Colon (tissue), 2 donors: ENCODE results near the gene RGS3.

Experiments
- FAIRE-seq: peaks from 2 replicates; lab custom pipeline; 2012; peaks lifted over from hg19 to GRCh38; lab: Jason Lieb, UNC
- donor health status: control.
- donor health status: control.

RGS3 gene

DNA sequence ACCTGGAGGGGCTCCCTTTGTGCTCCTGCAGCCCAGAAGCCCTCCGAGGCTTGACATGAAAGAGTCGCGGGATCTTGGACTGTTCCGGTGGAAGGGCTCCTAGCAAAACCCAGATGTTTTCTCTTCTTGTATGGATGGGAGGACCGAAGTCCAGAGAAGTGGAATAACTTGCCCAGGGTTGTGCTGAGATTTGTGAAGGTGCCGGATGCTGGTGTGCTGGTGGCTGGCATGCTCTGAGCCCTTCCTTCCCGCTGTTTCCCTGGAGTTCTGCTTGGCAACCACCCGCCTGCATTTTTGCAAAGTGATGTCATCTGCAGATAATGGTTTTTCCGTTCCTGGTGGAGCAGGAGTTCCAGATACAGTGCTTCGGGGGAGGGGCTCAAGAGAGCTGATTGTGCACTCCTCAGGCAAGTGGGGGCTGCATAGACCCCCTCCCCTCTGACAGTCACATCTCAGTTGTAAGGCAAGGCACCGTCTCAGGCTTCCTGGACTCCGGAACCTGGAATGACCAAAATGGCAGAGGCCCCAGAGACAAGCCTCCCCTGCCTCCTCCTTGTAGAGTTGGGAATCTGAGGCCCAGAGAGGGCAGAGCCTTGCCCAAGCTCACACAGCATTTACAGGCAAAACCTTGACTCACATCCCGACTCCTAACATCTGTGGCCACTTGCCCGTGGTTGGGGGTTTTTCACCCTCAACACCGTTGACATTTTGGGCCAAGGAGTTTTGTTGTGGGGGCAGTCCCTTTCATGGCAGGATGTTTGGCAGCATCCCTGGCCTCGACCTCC, 157.0 kb downstream of the RGS3 start:
- FAIRE-seq, result no peak

DNA sequence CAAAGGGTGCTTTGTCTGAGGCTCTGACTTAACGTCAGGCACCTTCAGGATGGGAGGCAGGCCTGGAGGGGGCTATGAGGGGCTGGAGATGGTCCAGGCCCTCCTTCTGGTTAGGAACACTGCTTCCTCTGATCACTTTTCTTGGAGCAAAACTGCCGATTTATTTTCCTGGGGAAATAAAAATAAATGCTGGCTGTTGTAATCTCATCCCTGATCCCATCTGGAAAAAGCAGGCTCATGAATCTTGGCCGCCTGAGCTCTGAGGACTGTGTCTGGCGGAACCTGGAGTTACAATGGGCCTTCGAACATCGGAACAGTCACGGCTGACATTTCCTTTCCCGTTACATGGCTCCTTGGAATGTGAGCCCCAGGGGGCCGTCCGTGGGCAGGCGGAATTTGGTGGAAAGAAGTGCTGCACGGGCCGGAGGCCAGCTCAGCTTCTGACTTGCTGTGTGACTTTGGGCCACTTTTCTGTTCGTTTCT, 157.8 kb downstream of the RGS3 start:
- no peak for FAIRE-seq

DNA sequence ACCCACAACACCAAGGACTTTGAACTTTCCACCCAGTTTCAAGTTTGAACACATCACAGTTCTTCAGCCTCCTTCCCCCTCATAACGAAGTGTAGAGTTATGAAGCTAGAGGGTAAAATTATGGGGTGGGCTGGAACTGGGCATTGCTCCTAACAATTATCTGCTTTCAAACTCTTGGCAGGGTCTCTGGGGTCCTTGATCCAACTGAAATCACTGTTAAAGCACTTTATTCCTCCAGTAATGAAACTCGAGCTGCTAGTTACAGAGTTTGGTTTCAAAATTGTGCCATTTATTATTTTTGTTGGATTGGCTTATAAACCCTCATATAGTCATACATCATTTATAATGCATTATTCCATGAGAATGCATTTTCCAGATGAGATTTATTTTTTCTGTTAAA, 158.5 kb downstream of the RGS3 start:
- FAIRE-seq, result no peak

DNA sequence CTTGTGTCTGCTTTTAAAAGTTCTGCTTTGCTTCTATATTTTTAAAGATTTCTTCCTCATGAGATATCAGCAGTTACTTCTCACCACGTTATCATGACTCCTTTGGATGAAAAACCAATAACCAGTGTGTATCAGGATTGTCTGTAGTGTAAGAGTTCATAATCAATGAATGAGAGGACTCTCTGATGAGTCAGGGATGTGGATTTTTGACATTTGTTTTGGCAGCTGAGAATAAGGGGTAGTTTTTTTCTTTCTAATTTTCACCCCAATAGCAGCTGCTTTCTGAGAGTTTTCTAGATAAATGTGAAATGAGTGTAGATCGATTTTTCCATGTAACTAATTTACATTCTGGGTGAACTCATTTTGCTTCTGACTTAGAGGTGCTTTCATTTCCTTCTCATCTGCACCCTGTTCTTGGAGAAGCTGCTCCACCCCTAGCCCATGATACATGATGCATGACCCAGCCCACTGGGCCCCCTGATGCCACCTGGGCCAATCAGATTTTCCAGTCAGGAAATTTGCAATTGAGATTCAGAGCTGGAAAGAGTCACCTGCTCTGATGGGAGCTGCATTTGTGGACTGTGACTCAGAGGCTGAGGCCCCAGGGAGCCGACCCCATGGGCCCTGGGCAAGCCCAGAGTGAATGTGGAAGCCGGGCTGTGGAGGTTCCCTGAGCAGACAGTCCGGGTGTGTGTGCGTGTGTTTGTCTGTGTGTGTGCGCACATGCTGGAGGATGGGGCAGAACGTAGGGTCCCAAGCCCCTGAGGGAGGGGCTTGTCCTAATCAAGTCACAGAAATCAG, 159.3 kb downstream of the RGS3 start:
- FAIRE-seq, result no peak

DNA sequence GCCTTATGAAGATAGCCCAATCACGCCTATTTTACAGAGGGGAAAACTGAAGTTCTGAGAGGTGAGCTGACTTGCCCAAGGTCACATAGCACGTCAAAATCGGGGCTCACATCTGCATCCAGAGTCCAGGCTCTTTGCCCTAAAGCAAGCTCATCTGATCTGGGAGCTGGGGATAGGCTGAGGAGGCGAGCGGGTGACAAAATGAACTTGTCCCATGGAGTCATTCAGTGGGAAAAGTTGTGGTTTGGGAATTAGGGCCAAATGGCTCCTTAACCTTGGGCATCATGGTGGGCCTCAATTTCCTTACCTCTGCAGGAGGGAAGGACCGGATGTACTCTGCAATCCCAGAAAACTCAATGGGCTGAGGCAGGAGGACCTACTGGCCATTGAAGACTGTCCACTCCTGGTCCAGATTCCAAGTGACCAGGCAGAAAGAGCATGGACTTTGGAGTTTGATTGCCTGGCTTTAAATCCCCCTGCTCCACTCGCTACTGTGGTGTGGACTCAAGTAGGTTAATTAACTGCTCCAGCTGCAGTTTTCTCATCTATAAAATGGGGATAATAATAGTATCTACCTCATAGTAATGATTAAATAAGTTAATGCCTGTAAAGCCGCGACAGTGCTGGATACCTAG, 160.4 kb downstream of the RGS3 start:
- FAIRE-seq, result no peak

DNA sequence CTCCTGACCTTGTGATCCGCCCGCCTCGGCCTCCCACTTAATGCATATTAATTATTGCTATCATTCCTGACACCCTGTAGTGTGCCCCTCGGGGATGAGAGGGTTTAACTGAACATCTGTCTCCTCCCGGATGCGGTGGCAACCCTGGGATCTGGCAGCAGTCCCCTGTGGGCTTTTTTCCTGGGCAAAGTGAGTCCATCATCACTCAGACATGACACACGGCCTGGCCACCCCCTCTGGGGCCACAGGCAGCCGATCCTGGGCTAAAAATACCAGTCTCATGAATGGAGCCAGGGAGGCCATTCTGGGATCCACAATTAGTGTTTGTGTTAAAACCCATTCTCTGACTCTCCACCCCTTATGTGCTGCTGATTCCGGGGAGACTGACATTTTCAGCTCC, 161.2 kb downstream of the RGS3 start:
- FAIRE-seq, result no peak

DNA sequence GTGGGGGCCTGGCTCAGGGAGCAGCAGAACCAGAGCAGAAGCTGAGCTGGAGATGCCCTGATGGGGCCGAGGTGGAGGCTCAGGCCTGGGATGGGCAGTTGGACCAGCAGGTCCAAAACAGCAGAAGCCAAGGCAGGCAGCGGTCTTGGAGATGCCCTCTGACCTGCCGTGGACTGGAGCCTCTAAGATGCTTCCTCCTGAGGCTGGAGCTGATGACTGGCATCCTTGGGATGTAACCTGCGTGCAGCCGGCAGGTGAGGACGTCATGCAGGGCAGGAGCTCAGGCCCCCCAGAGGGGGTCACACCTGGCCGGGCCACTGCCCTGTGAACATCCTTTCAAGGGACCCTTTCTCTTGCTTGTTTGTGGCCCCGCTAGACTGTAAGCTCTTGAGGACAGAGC, 162.0 kb downstream of the RGS3 start:
- no peak for FAIRE-seq

DNA sequence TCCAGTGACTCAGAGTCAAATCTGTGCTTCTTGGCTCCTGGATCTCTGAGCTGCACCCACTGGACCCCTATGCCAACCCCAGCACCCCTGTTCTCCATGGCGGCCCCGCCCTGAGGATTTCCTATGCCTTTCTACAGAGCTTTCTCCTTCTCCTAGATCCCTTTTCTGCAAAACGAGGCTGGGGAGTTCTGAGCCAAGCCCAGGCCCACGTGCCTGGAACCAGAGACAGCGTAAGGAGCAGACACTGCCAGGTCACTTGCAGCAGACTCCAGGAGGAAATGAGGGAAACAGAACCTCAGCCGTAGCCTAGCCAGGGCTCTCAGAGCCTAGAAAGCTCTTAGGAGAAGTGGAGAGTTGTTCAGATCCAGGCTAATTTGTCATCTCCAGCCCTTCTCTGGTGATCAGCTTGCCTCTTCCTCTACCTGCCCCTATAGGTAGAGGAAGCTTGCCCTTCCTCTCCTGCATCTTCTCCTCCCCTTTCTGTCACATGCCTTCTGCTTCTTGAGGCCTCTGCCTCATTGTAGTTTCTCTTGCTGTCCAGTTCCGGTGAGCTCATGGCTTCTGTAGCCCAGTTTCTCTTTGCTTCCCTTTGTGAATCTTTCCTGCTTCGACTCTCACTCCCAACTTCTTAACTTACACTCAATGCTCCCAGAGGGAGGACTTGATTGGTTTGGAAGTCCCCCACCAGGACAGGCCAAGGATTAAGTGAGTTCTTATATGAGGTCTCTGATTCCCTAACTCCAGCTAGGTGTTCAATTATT, 163.4 kb downstream of the RGS3 start:
- FAIRE-seq, result no peak

DNA sequence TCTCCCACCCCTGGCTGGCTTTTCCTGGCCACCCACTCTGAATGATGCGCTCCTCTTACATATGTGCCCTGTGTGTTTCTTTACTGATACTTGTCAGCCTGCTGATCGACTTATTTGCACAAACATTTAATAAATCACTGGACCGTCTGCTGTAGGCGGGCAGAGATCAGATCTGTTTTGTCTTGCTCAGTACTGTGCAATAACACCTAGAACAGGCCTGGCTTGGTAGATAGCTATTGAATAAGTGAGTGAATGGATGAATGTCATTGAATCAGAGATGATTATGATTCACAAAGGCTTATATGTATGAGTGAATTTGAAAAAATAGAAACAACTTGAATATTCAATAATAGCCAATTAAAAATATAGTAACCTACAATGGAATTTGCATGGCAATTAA, 165.1 kb downstream of the RGS3 start:
- no peak for FAIRE-seq

DNA sequence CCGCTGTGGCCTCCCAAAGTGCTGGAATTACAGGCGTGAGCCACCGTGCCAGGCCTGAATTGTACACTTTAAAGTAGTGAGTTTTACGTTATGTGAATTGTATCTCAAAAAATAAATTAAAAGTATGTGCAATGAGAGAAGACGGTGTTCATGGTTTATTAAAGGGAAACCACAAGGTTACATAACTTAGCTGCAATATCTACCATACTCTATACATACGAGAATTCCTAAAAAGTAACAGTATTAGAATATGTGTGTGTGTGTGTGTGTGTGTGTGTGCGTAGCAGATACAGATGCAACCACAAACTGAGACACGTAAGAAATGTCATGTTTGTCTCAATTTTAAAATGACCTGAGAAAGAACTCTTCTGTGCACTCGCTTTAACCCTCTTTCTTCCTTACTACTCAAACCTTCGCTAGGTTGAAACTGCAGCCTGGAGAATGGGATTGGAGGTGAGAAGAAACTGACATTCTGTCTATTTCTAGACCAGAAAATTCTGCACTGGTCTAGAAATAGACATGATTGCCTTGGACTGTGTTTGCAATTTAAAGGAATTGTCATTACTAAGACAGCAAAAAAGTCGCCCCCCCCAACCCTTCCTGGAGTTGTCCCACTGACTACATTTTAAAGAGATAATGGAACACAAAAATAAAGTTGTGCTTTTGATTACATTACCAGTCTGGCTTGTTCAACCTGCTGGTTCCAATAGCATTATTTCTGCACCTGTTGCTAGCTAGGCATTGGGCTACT, 167.0 kb downstream of the RGS3 start:
- no peak for FAIRE-seq

DNA sequence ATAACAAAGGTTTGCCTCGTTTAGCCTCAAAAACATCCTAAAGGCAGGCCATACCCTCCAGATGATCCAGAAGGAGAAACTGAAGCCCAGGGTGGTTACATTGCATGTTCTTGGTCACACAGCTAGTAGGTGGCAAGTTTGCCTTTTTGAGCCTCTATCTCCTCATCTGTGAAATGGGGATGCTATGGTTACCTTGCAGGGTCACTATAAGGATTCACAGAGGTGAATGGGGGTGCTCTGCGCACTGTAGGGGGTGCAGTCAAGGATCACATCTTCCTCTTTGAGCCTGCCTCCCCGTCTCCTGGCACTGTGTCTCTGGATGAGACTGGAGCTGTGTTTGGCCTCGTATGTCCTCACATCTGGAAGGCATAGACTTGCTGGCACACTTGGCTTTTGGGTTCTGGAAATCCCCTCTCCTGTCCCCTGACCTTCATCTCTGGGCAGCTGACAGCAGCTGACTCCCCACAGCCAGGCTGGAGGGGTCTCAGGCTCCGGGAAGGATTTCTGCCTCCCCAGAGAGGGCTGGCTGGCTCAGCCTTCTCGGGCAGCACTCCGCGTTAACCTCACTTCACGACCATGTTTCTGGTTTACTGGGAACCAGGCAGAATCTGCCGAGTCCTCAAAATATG, 167.7 kb downstream of the RGS3 start:
- FAIRE-seq, result no peak

DNA sequence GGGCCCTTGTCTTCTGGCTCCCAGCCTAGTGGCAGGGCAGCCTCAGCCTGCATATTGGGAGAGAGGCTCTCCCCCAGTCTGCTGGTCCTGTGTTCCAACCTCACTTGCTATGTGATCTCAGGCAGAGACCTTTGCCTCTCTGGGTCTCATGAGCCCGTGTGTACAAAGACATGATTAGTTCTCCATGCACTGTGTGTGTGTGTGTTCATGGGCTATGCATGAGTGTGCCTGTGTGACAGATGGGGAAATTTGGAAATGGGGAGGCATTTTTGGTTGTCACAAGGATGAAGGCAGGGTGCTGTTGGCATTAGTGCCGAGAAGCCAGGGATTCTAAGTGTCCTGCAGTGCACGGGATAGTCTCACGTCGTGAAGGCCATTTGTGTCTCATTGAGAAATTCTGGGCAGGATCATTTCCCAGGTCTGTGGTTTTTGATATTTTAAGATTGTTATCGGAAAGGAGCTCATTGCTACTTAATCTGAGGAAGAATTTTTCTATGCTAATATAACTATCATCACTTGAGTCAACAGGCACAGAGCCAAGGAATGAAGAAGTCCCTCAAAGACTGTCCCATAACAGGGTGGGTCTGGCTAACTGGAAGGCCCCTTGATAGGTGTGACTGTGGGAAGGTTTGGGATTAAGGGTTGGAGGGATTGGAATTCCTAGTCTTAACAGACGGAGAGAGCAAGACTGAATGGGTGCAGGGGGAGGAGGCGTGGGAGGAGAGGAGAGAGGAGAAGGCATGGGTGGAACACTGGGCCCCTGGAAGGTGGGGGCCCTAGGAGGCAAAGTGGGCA, 168.5 kb downstream of the RGS3 start:
- FAIRE-seq, result no peak

DNA sequence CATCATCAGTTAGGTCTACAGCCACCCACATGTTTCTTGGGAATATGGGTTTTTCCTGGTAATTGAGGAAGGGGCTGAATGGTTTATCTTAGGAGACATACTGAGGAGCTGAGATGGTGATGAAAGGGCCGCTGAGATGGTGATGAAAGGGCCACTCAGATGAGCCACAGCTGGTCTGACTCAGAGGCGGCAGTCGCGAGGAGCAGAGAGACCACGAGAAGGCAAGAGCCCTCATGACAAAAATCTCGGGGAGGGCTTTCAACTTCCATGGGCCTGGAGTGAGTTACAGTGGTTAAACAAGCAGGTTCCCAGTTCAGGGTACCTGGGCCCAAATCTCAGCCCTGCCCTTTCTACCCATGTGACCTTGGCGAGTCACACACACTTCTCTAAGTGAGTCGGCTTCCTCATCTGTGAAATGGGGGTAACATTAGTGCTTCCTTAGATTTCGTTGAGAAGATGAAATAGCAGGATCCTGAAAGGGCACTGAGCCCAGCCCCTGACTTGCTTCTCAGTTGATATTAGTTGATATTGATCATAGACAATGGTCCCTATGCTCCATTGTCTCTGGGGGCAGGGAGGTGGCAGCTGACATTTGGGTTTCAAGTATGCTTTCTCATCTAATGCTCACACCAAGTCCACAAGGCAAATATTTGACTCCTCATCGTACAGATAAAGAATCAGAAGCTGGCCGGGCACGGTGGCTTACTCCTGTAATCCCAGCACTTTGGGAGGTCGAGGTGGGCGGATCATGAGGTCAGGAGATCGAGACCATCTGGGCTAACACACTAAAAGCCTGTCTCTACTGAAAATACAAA, 169.5 kb downstream of the RGS3 start:
- no peak for FAIRE-seq

DNA sequence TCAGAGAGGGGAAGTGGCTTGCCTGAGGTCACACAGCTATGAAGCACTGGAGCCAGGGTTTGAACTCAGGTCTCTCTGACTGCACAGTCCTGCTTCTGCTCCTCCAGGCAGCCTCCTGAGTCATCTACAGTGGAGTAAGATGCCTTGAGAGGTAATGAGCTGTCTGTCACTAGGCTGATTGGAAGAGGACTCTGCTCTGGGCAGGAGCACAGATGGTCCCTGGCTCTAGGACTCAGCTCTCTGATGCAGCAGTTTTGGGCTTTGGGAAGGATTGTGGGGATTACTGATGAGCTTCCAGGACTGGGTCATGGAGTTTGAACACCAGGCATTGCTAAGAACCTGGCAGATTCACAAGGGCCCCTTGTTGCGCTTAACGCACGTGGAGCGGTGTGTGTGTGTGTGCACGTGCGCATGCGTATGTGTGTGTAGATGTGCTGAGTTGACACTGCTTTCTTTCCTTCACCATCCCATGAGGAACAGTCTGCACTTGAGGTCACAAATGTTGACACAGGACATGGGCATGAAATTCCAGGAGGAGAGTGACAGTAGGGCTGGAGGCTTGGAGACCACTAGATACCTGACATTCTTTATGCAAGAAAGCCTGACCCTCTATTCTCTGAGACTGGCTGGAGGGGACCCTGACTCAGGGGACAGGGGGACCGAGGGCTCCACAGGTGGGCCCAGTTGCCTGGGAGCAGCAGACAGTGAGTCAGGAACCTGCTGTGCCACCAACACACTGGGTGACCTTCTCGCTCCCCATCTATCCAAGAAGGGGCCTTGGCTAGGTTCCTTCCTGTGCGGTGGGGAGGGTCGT, 170.5 kb downstream of the RGS3 start:
- FAIRE-seq, result no peak

DNA sequence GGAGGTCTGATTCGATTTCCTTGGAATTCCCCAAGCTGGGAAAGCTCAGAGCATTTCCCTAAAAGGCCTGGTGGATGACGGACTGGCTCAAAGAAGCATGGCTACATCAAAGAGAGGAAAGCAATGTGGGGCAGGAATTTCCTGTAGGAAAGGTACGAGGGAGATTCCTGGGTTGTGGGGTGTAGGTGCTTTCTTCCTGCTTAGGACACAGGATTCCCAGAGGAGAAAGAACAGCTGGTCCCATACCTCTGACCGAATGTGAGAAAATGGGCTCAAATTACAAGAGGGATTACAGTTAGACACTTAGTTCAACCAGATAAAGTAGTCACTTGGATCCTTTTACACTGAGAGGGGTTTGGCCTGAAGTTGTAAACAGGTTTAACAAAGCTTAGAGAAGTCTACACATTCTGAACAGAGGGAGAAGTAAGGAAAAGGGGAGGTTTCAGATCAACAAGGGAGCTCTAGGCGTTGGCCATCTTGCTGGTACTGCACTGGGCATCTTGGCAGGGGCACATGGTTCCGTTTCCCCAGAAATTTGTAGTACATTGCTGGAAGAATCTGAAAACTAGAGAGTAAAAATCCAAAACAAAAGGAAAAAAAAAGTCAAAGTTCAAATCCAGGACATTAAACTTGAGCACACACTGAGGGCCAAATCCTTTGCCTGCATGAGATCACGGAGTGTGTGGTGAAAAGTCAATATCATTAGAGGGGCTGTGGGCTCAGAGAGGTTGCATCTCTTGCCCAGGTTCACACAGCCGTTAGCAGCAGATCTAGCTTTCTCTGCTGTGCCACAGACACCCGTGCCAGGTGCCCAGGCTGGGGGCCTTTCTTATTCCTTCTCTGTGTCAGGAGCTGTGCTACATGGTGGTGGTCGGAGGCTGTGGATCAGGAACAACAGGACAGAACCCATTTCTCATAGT, 171.3 kb downstream of the RGS3 start:
- FAIRE-seq, result no peak

DNA sequence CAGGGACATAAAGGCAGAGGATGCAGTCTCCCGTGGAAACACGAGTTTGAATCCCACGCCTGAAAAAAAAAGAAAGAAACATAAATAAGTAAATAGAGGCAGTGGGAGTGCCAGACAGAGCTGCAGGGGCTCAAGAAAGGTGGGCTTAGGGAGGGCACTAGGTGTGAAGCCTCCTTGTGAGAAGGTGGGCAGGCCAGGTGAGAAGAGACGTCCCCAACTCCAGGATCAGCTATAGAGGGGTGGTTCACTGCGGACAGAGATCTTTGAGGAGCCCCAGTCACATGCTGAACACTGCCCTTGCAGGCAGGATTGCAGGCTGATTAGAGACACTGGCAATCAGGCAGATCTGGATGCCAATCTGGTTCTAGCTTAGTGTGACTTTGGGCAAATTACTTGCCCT, 172.1 kb downstream of the RGS3 start:
- FAIRE-seq, result no peak

DNA sequence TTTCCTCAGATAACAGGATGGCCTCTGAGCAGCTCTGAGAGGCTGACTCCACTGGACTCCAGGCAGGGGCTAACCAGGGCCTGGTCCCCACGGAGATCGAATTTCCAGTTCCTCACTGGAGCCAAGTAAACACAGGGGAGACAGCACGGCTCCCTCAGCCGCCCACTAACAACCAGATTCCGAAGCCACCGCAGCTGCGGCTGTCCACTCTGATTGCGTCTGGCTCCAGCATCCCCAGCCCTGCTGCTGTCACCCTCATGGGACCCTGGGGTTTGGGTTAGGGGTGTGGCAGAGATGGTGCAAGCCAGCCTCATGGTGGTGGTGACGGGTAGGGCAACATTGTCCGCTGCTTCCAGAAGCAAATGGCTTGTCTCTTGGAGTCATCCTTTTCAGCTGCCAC, 172.6 kb downstream of the RGS3 start:
- no peak for FAIRE-seq
